Ovary (tissue), 3 donors: ENCODE results near the gene LSM2.

Experiments used
- CTCF ChIP-seq, 3 donors: fragments of 450-650 bp in 2 of 3; fragments of 200-600 bp in 1 of 3; IDR thresholded peaks; one replicate each; pipeline versions ENCODE4 v1.5.1 to v1.8.0; 2016 to 2022; ENCODE audit warnings: antibody characterized with exemption in 3 of 3, mild to moderate bottlenecking in 1 of 3
- EP300 ChIP-seq: sonication (generic); formaldehyde crosslinking; IDR thresholded peaks from one replicate; pipeline ENCODE4 v1.6.1; 2017; ENCODE audit warnings: antibody characterized with exemption
- POLR2A ChIP-seq: fragments of 450-650 bp; IDR thresholded peaks from one replicate; pipeline ENCODE4 v1.6.1; 2017; ENCODE audit warnings: antibody characterized with exemption, mild to moderate bottlenecking, moderate library complexity
- donor health status: DM: no; HTN: no; CAD: no.

GRCh38 chr6:31778999-31779885 is 27.5 kb downstream of the LSM2 start:
- TF ChIP-seq CTCF (IDR thresholded peaks at IDR 0.05) = no peak
- no peak for TF ChIP-seq EP300
- TF ChIP-seq POLR2A = no peak
